AG10803 (cell line): ENCODE data around the gene MTCH1.

Experiments
- DNase-seq: peaks from one replicate; pipeline ENCODE4 v3.0.0; 2010; ENCODE audit warnings: low read depth
- H3K4me3 ChIP-seq: 2 replicates; pipeline ENCODE4 v1.5.1; 2011; ENCODE audit warnings: mild to moderate bottlenecking, low read length, control low read depth
- CTCF ChIP-seq: conservative IDR thresholded peaks from 2 replicates; pipeline ENCODE4 v1.5.1; 2011; ENCODE audit warnings: mild to moderate bottlenecking, low read length, control low read depth, inconsistent platforms

Gene MTCH1

DNA sequence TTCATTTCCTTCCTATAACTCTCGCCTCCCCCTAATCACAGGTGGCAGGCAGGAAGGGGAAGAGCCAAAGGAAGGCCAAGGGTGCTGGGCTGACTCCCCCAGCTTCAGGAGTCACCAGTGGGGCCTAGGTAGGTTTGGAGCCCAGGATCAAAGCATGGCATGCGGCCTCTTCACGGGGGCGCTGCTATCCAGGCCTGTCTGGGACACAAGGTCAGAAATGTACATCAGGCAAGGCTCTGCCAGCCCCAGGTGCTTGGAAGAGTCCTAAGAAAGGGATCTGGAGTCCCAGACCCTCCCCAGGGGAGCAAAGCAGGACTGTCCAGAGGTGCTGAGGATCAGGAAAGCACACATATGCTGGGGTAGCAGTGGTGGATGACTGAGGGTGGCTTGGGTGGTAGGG, 21.1 kb downstream of the MTCH1 start:
- no peak for TF ChIP-seq CTCF
- H3K4me3 ChIP-seq = no peak overlapping the region
- DNase-seq = no peak

DNA sequence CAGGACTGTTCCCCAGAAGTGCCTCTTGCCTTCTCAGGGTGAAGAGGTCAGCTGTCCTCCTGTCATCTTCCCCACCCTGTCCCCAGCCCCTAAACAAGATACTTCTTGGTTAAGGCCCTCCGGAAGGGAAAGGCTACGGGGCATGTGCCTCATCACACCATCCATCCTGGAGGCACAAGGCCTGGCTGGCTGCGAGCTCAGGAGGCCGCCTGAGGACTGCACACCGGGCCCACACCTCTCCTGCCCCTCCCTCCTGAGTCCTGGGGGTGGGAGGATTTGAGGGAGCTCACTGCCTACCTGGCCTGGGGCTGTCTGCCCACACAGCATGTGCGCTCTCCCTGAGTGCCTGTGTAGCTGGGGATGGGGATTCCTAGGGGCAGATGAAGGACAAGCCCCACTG, 21.6 kb downstream of the MTCH1 start:
- no peak overlapping the region for H3K4me3 ChIP-seq

GRCh38 chr6:36963451-36964290, 22.3 kb downstream of the MTCH1 start:
- no peak for TF ChIP-seq CTCF
- H3K4me3 ChIP-seq = no peak overlapping the region
- DNase-seq = no peak

More for the DNA sequence above, 21.6 kb downstream of the MTCH1 start:
- no peak for DNase-seq
- TF ChIP-seq CTCF = no peak

- H3K4me3 ChIP-seq = no peak overlapping the region
- TF ChIP-seq CTCF = no peak
- no peak for DNase-seq
Measured at GRCh38 chr6:36962874-36963273, 23.1 kb downstream of the MTCH1 start.

DNA sequence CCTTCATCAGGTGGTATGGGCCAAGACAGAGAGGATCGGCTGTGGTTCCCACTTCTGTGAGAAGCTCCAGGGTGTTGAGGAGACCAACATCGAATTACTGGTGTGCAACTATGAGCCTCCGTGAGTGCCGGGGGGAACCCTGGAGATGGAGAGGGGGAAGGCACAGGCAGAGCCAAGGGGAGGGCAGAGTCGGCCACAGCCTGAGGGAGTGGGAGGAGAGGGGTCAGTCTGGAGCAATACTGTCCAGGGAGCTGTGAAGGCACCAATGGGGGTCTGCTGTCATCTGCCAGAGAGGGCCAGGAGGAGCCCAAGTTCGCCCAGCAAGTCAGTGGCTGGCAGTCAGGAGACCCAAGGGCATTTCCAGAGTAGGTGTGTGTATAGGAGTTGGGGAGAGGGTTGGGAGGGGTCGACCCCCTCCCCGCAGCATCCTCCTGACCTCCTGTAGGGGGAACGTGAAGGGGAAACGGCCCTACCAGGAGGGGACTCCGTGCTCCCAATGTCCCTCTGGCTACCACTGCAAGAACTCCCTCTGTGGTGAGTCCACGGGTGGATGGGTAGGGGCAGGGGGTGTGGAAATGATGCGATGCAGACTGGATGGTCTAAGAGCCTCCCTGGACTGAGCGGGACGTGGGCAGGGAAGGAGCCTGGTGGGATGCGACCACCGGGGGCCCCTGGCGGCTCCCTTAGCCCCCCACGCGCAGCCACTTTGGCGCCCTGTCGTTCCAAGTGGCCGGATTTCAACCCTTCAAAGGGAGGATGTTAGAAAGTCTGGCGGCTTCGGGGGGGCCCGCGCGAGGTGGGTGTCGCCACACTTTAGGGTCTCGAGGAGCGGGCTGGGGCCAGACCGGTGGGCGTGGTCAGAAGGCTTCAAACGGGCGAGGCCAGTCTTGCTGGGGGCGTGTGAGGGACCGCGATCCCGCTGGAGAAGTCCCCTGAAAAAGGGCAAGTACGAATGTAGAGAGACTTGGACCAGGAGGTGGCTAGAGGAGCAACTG, 24.3 kb downstream of the MTCH1 start:
- TF ChIP-seq CTCF = no peak
- no peak for DNase-seq
- no peak overlapping the region for H3K4me3 ChIP-seq

DNA sequence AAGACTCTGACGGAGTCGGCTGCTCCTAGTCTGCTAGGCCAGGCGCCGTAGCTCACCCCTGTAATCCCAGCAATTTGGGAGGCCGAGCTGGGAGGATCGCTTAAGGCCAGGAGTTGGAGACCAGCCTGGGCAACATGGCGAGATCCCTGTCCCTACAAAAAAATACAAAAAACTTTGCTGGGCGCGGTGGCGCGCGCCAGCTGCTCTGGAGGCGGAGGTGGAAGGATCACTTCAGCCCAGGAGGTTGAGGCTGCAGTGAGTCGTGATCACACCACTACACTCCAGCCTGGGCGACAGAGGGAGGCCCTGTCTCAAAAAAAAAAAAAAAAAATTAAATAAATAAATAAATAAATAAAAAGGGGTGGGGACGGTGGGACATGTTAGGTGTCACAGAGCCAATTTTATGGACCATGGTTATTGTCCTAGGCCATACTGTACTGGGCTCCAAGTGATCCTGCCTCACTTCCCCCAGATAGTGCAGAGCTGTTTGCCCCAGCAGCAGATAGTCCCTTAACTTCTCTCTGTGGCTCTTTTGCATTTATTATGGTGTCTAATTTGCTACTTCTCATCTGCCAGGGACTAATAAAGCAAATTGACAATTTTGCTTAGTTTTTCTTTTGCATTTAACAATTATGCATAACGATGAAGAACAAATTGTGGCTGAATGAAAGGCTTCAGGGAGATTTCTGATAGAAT, 26.3 kb downstream of the MTCH1 start:
- H3K4me3 ChIP-seq = no peak overlapping the region
- no peak for DNase-seq
- TF ChIP-seq CTCF = no peak
